Measurements from ENCODE around the gene PARD3B. TPM values are rescaled to one million over a fixed set of nuclear protein-coding genes. Genes with fewer than 3 reads are reported as not detected.

Gene PARD3B
- polyA plus RNA-seq, 3 donors, result not detected

DNA sequence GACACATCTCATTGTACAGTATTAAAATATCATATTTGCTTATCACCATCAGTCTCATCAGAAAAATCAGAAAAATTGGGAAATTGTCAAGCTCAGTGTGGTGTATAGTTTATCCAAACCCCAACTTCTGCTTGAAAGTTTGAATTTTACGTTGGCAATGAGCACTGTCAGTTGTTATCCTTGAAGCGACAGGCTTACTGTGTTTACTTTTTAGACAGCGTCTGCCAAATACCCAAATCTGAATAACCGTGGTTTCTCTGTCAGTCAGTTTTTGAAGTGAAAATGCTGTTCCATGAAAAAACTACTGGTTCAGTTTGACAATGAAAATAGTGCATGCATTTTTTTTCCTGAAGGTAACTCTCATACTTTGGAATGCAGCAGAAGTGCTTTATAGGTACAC lies 70.2 kb downstream of the PARD3B start:
- Mint-ChIP-seq H3K27ac (no peak overlapping the region), H3K9me3 (peaks cover 0 to 6% (median 3%) of the 10 kb centered on the region in 7 donors), H3K4me1 (no peaks in the 10 kb centered on the region), H3K36me3 (no peaks in the 10 kb centered on the region), H3K27me3 (ENCODE audit: low read depth in 3 of 3) (peaks cover 0 to 3% (median under 1%) of the 10 kb centered on the region in 3 donors), H3K4me3 (no peak overlapping the region)
- no peak overlapping the region for H2AFZ ChIP-seq (ENCODE audit: insufficient read depth, low read depth, low read length, poor library complexity, severe bottlenecking)
- H3K4me2 ChIP-seq (replicated peaks; ENCODE audit: extremely low read depth, low read length, poor library complexity, severe bottlenecking), result no peak overlapping the region
- no peak for DNase-seq
- WGBS (ENCODE audit: insufficient coverage), result 97% methylated on average over 3 of the region's 4 CpGs
- no peaks in the 10 kb centered on the region for H3K79me2 ChIP-seq (ENCODE audit: insufficient read depth, low read length)
- no peak overlapping the region for H3K9ac ChIP-seq (ENCODE audit: insufficient read depth, low read length, poor library complexity, severe bottlenecking)
- TF ChIP-seq, protein P1, sequence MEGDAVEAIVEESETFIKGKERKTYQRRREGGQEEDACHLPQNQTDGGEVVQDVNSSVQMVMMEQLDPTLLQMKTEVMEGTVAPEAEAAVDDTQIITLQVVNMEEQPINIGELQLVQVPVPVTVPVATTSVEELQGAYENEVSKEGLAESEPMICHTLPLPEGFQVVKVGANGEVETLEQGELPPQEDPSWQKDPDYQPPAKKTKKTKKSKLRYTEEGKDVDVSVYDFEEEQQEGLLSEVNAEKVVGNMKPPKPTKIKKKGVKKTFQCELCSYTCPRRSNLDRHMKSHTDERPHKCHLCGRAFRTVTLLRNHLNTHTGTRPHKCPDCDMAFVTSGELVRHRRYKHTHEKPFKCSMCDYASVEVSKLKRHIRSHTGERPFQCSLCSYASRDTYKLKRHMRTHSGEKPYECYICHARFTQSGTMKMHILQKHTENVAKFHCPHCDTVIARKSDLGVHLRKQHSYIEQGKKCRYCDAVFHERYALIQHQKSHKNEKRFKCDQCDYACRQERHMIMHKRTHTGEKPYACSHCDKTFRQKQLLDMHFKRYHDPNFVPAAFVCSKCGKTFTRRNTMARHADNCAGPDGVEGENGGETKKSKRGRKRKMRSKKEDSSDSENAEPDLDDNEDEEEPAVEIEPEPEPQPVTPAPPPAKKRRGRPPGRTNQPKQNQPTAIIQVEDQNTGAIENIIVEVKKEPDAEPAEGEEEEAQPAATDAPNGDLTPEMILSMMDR (IDR thresholded peaks at IDR 0.05), result no peak
- intact Hi-C loops (cut with micrococcal nuclease), result no loop called here
- no peaks in the 10 kb centered on the region for H4K20me1 ChIP-seq (ENCODE audit: insufficient read depth, low read length)
- H3K4me3 ChIP-seq (replicated peaks in 1 of 3; ENCODE audit: low read depth in 2 of 3, low read length in 3 of 3), result no peak overlapping the region
- no peaks in the 10 kb centered on the region for H3K27me3 ChIP-seq (ENCODE audit: control insufficient read depth in 2 of 2, insufficient read depth in 2 of 2, low read length in 2 of 2)
- no peaks in the 10 kb centered on the region for H3K4me1 ChIP-seq (ENCODE audit: control insufficient read depth in 1 of 2, insufficient read depth in 2 of 2, low read length in 2 of 2)
- no peaks in the 10 kb centered on the region for H3K36me3 ChIP-seq (replicated peaks in 1 of 2; ENCODE audit: control insufficient read depth in 1 of 2, insufficient read depth in 2 of 2, low read length in 2 of 2)
- no peaks in the 10 kb centered on the region for H3K9me3 ChIP-seq (replicated peaks in 1 of 2; ENCODE audit: control insufficient read depth in 1 of 2, insufficient read depth in 1 of 2, low read length in 2 of 2)
- H3K27ac ChIP-seq (ENCODE audit: low read depth in 1 of 2, low read length in 2 of 2), result no peak overlapping the region

DNA sequence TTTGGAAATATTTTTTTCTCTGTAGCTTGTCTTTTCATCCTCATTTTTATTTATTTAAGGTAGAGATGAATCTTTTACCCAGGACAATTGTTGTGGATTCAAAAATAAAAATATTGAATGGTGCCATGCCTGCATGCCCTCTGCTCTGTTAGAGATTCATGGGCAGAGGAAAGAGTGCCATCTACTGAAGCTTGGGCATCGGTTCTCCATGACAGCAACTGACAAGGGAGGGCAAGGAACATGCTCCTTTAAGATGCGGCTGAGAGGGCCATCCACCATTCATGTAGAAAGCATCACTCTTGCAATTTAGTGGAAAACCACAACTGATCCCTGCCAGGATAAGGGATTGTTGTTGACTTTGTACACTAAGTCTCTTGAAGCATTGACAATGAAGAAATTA lies 79.9 kb downstream of the PARD3B start:
- no peaks in the 10 kb centered on the region for H3K9me3 ChIP-seq (replicated peaks in 1 of 2; ENCODE audit: control insufficient read depth in 1 of 2, insufficient read depth in 1 of 2, low read length in 2 of 2)
- H3K27ac Mint-ChIP-seq, result no peak overlapping the region
- no peak overlapping the region for H3K4me3 Mint-ChIP-seq
- intact Hi-C loops (cut with micrococcal nuclease), result no loop called here
- H3K36me3 Mint-ChIP-seq, result no peaks in the 10 kb centered on the region
- H3K36me3 ChIP-seq (replicated peaks in 1 of 2; ENCODE audit: control insufficient read depth in 1 of 2, insufficient read depth in 2 of 2, low read length in 2 of 2), result no peaks in the 10 kb centered on the region
- no peak overlapping the region for H2AFZ ChIP-seq (ENCODE audit: insufficient read depth, low read depth, low read length, poor library complexity, severe bottlenecking)
- TF ChIP-seq, protein P1 (IDR thresholded peaks at IDR 0.05), result no peak
- no peak overlapping the region for H3K4me2 ChIP-seq (replicated peaks; ENCODE audit: extremely low read depth, low read length, poor library complexity, severe bottlenecking)
- 86% methylated on average over 1 of the region's 2 CpGs for WGBS (ENCODE audit: insufficient coverage)
- H3K4me1 Mint-ChIP-seq, result no peaks in the 10 kb centered on the region
- H3K79me2 ChIP-seq (ENCODE audit: insufficient read depth, low read length), result no peaks in the 10 kb centered on the region
- H3K27me3 ChIP-seq (ENCODE audit: control insufficient read depth in 2 of 2, insufficient read depth in 2 of 2, low read length in 2 of 2), result no peaks in the 10 kb centered on the region
- no peaks in the 10 kb centered on the region for H3K4me1 ChIP-seq (ENCODE audit: control insufficient read depth in 1 of 2, insufficient read depth in 2 of 2, low read length in 2 of 2)
- peaks cover 0 to 1% (median 0%) of the 10 kb centered on the region in 3 donors for H3K27me3 Mint-ChIP-seq (ENCODE audit: low read depth in 3 of 3)
- H3K27ac ChIP-seq (ENCODE audit: low read depth in 1 of 2, low read length in 2 of 2), result no peak overlapping the region
- peaks cover 0 to 2% (median 0%) of the 10 kb centered on the region in 7 donors for H3K9me3 Mint-ChIP-seq
- no peak for DNase-seq
- no peak overlapping the region for H3K4me3 ChIP-seq (replicated peaks in 1 of 3; ENCODE audit: low read depth in 2 of 3, low read length in 3 of 3)
- no peak overlapping the region for H3K9ac ChIP-seq (ENCODE audit: insufficient read depth, low read length, poor library complexity, severe bottlenecking)
- H4K20me1 ChIP-seq (ENCODE audit: insufficient read depth, low read length), result no peaks in the 10 kb centered on the region

Data from CD14-positive monocyte (primary cell).